Epidermal melanocyte (primary cell): ENCODE results near the gene C3AR1.
"Not testable (repeated sequence)": the region's sequence is repeated elsewhere in the genome, so short reads cannot be mapped to it uniquely, and the experiment has no call there.

Experiments
- DNase-seq: peaks from one replicate; pipeline ENCODE4 v3.0.0; 2011; ENCODE audit warnings: low spot score; ENCODE audit not compliant: insufficient read length

Gene C3AR1

GRCh38 chr12:8028267-8028666 is 37.9 kb downstream of the C3AR1 start:
- DNase-seq, result no peak

GRCh38 chr12:8027856-8028255 is 38.3 kb downstream of the C3AR1 start:
- no peak for DNase-seq

- peak; percentile 98 for DNase-seq
These were observed 39.8 kb downstream of the C3AR1 start for GRCh38 chr12:8026291-8026900.

- no peak for DNase-seq
These were observed 47.2 kb downstream of the C3AR1 start for GRCh38 chr12:8018666-8019581.

GRCh38 chr12:8018213-8018612 is 47.9 kb downstream of the C3AR1 start:
- not testable (repeated sequence) for DNase-seq

- no peak for DNase-seq
These were observed 51.3 kb downstream of the C3AR1 start for GRCh38 chr12:8014836-8015235.

- DNase-seq, result no peak
These were observed 53.4 kb downstream of the C3AR1 start for GRCh38 chr12:8012651-8013309.

GRCh38 chr12:8011331-8011730 is 54.8 kb downstream of the C3AR1 start:
- no peak for DNase-seq
